ENCODE measurements around the gene TREH.

Gene TREH

GRCh38 chr11:118608360-118609227 lies 70.9 kb downstream of the TREH start:
- DNase-seq, result no peak

- no peak for DNase-seq
These were observed 71.8 kb downstream of the TREH start, which contains the start of gene PHLDB1 for GRCh38 chr11:118607401-118608359. Gene PHLDB1, plus strand, starts transcription at chr11:118607615. Its CDS starts 6,222 bp downstream, at chr11:118613837.

Data from cortex of kidney (tissue), 1 donor.